Ascending aorta (tissue), 2 donors: ENCODE data around the gene CFAP141. TPM values are rescaled to one million over a fixed set of nuclear protein-coding genes. Genes with fewer than 3 reads are reported as not detected.

Source experiments
- DNase-seq, 2 donors: peaks; one replicate each; pipeline ENCODE4 v3.0.0-alpha.2; 2019; ENCODE audit warnings: low spot score in 2 of 2
- H3K27ac ChIP-seq, 2 donors: fragments of 200-600 bp; sonication (generic); one replicate each; pipeline ENCODE4 v1.5.1; 2016 to 2017; ENCODE audit warnings: mild to moderate bottlenecking in 1 of 2
- H3K27me3 ChIP-seq: fragments of 200-600 bp; sonication (generic); one replicate; pipeline ENCODE4 v1.5.1; 2017
- H3K36me3 ChIP-seq, 2 donors: fragments of 200-600 bp; sonication (generic); one replicate each; pipeline ENCODE4 v1.5.1; 2016
- H3K4me1 ChIP-seq, 2 donors: fragments of 200-600 bp; sonication (generic); one replicate each; pipeline ENCODE4 v1.5.1; 2016 to 2017; ENCODE audit warnings: mild to moderate bottlenecking in 1 of 2
- H3K4me3 ChIP-seq, 2 donors: fragments of 200-600 bp; sonication (generic); one replicate each; pipeline ENCODE4 v1.5.1; 2016 to 2017; ENCODE audit warnings: mild to moderate bottlenecking in 1 of 2
- H3K9me3 ChIP-seq, 2 donors: fragments of 200-600 bp; sonication (generic); one replicate each; pipeline ENCODE4 v1.5.1; 2016
- intact Hi-C: fragments of 100-400 bp; cut with DNase I; formaldehyde crosslinking; loops from one replicate; pipeline ENCODE4 v1.15.1; 2023
- total RNA-seq: library from RNA; depleted of rRNA; stranded (reverse); fragments of >200 nt; gene quantifications from one replicate; pipeline ENCODE4 v1.1.0, GENCODE V29; 2016
- TF ChIP-seq, protein P1 (sequence below), 3 experiments: fragments of 200-600 bp in 2 of 3; fragments of 450-650 bp in 1 of 3; sonication (generic) in 2 of 3; IDR thresholded peaks; one replicate each; pipeline ENCODE4 v1.5.1; 2016 to 2019; ENCODE audit warnings: antibody characterized with exemption in 3 of 3, mild to moderate bottlenecking in 1 of 3, moderate library complexity in 1 of 3

CFAP141 gene
- total RNA-seq, 1 donor from 2014 or later = not detected

DNA sequence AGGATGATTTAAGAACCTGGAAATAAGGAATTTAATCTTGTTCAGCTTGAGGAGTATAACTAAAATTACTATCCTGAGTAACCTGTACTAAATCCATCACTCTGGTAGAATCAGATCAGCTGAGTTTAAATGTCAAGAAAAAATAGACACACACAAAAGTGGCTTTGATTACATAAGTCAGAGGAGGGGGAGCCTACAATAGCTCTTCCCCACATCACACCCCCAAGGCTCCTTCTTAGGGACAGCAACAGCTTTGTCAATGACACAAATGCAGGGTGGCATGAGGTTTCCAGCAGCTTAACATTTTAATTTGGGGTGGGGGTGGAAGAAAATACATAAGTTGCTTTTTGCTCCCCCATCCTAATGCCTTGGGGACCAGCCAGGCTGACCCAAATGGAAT is 38.7 kb downstream of the CFAP141 start:
- DNase-seq = no peak
- Histone ChIP-seq H3K4me3 (no peak overlapping the region), H3K27ac (no peak overlapping the region), H3K9me3 (no peaks in the 10 kb centered on the region), H3K27me3 (no peaks in the 10 kb centered on the region), H3K4me1 (no peaks in the 10 kb centered on the region), H3K36me3 (peaks cover 92 to 93% of the 10 kb centered on the region in 2 donors)
- intact Hi-C loops = no loop called here
- TF ChIP-seq, protein P1, sequence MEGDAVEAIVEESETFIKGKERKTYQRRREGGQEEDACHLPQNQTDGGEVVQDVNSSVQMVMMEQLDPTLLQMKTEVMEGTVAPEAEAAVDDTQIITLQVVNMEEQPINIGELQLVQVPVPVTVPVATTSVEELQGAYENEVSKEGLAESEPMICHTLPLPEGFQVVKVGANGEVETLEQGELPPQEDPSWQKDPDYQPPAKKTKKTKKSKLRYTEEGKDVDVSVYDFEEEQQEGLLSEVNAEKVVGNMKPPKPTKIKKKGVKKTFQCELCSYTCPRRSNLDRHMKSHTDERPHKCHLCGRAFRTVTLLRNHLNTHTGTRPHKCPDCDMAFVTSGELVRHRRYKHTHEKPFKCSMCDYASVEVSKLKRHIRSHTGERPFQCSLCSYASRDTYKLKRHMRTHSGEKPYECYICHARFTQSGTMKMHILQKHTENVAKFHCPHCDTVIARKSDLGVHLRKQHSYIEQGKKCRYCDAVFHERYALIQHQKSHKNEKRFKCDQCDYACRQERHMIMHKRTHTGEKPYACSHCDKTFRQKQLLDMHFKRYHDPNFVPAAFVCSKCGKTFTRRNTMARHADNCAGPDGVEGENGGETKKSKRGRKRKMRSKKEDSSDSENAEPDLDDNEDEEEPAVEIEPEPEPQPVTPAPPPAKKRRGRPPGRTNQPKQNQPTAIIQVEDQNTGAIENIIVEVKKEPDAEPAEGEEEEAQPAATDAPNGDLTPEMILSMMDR (IDR thresholded peaks at IDR 0.05) = no peak

DNA sequence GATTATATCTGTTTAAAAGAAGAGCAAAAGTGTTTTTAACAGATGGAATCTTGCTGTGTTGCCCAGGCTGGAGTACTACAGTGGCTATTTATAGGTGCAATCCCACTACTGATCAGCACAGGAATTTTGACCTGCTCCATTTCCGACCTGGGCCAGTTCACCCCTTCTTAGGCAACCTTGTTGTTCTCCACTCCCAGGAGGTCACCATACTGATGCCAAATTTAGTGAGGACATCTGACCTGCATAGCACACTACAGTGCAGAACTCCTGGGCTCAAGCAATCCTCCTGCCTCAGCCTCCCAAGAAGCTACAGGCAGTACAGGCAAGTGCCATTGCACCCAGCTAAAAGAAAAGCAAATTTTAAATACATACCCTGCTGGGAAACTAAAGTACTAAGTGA is 39.9 kb downstream of the CFAP141 start:
- Histone ChIP-seq H3K36me3 (peaks cover 80 to 85% of the 10 kb centered on the region in 2 donors), H3K4me1 (no peaks in the 10 kb centered on the region), H3K9me3 (no peaks in the 10 kb centered on the region), H3K27ac (no peak overlapping the region), H3K4me3 (no peak overlapping the region), H3K27me3 (no peaks in the 10 kb centered on the region)
- intact Hi-C loops = no loop called here
- no peak for DNase-seq
- TF ChIP-seq, protein P1 (IDR thresholded peaks at IDR 0.05) = no peak

DNA sequence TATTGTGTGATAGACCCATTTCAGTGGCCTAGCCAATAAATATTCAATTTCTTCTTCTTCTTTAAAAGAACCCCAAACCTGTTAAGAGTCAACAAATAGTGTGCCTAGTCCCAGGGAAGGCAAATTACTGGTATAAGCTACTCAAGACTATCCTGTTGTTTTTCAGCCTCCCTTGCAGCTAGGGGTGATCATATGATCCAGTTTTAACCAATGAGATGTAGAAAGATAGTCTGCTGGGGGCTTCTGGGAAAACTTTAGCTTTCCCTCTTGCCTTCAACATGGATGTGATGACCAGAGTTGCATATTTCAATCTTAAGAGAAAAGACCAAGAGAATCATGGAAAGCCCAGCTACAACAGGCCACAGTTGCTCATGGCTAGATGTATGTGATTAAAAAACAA is 46.6 kb downstream of the CFAP141 start:
- intact Hi-C loops = loop anchor here (10.0 kb wide), 1 partner anchor 365 kb away; no protein-coding TSS in a partner anchor
- no peaks in the 10 kb centered on the region for H3K9me3 ChIP-seq
- DNase-seq = no peak
- H3K27ac ChIP-seq = peak overlapping the region in 1 of 2 donors; percentile 10
- no peaks in the 10 kb centered on the region for H3K27me3 ChIP-seq
- TF ChIP-seq, protein P1 (IDR thresholded peaks at IDR 0.05) = no peak
- peaks cover 0 to 18% of the 10 kb centered on the region in 2 donors for H3K4me1 ChIP-seq
- peaks cover 39 to 64% of the 10 kb centered on the region in 2 donors for H3K36me3 ChIP-seq
- no peak overlapping the region for H3K4me3 ChIP-seq

DNA sequence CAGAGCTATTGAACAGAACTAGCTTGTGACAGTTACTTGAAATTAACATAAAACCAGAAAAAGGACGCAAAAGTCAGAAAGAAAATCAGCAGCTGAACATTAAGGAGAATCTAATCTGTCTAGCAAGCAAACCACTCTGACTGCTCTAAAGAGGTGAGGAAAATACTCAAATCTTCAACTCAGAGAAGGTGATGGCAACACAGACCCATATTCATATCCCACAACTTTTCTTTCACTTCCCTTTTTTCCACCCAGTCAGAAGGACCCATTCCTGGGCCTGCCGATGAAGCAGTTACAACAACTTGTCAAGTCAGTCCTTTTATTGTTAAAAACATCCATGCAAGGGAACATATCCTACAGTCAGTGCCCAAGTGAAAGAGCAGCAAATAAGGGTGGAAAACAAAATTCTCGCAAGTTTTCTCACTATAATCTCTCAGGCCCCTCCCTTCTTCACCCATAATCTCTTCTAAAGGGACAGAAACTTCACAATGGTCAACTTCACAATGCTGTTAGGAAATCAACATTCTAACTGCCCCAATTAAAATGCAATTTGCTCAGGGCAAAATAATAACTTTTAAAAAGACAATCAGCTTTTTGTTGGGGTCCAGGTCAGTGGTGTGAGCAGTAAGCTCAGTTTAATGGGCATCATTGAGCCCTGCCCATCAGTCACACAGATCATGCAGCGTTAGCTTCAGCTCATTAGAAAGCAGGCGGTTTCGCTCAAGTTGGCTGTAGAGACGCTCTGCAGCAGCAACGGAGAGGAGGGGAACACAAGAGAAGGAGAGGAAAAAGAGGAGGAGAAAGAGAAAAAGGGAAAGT is 47.6 kb downstream of the CFAP141 start:
- Histone ChIP-seq H3K36me3 (peaks cover 29 to 55% of the 10 kb centered on the region in 2 donors), H3K27ac (peak overlapping the region; percentile 88 to 94), H3K9me3 (no peaks in the 10 kb centered on the region), H3K4me3 (no peak overlapping the region), H3K4me1 (peaks cover 0 to 23% of the 10 kb centered on the region in 2 donors), H3K27me3 (no peaks in the 10 kb centered on the region)
- intact Hi-C loops = loop anchor here (10.0 kb wide), 1 partner anchor 364 kb away; no protein-coding TSS in a partner anchor
- no peak for DNase-seq
- TF ChIP-seq, protein P1 (IDR thresholded peaks at IDR 0.05) = no peak

DNA sequence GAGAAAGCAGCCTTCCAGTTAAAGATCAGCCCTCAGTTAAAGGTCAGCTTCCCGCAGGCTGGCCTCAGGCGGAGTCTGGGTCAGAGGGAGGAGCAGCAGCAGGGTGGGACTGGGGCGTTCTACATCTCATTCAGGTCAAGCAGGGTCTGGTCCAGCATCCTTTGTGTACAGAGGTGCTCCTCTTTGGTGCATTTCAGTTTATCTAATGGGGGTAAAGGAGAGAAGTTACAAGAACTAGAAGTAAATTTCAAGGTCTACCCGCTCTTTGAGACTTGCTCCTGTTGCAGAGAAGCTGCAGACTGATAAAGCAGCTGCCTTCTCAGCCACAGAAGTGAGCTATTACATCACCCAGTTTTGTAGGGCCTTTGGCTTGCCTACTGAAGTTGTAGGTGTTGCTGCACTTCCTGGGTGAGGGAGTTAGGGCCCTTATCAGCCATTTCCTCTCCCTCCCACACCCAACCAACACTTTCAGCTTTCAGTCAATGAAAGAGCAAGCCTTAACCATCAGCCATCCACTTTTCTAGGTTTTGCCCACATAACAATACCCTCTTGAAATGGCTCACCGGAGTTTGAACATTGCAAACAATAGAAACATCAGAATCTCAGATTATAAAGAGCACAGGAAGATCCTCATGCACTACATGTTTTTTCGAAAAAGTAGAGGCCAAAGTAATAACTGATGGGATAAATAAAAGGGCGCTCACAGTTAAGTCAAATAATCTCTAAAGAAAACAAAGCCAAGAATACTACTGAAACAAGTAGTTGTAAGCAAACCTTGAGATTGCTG is 48.4 kb downstream of the CFAP141 start:
- TF ChIP-seq, protein P1 (IDR thresholded peaks at IDR 0.05) = no peak
- peak overlapping the region; percentile 88 to 94 for H3K27ac ChIP-seq
- peaks cover 0 to 23% of the 10 kb centered on the region in 2 donors for H3K4me1 ChIP-seq
- H3K4me3 ChIP-seq = no peak overlapping the region
- DNase-seq = no peak
- H3K9me3 ChIP-seq = no peaks in the 10 kb centered on the region
- no peaks in the 10 kb centered on the region for H3K27me3 ChIP-seq
- intact Hi-C loops = loop anchor here (10.0 kb wide), 1 partner anchor 363 kb away; no protein-coding TSS in a partner anchor
- H3K36me3 ChIP-seq = peaks cover 24 to 54% of the 10 kb centered on the region in 2 donors
